GM18511 (cell line): ENCODE data around the gene PINK1.
"Not testable (repeated sequence)": the region's sequence is repeated elsewhere in the genome, so short reads cannot be mapped to it uniquely, and the experiment has no call there.

ENCODE experiments used
- ATAC-seq: cut with Tn5 transposase; IDR thresholded peaks from one replicate; pipeline ENCODE4 v1.9.1; 2021; ENCODE audit warnings: mild to moderate bottlenecking, moderate library complexity; ENCODE audit not compliant: unreplicated experiment

Gene PINK1

GRCh38 chr1:20644416-20644815, 11.2 kb downstream of the PINK1 start:
- no peak for ATAC-seq

- ATAC-seq = no peak
Measured at GRCh38 chr1:20645414-20645813, 12.2 kb downstream of the PINK1 start.

- no peak for ATAC-seq
Measured at GRCh38 chr1:20648438-20648837, 15.2 kb downstream of the PINK1 start.

GRCh38 chr1:20648946-20649345, 15.7 kb downstream of the PINK1 start:
- no peak for ATAC-seq

GRCh38 chr1:20652300-20652699, 19.0 kb downstream of the PINK1 start:
- ATAC-seq = no peak

- no peak for ATAC-seq
Measured at GRCh38 chr1:20654104-20654690, 20.9 kb downstream of the PINK1 start.

- no peak for ATAC-seq
Measured at GRCh38 chr1:20657024-20657423, 23.8 kb downstream of the PINK1 start.

- no peak for ATAC-seq
Measured at GRCh38 chr1:20658166-20658915, 25.1 kb downstream of the PINK1 start.

- ATAC-seq = no peak
Measured at GRCh38 chr1:20660363-20660762, 27.1 kb downstream of the PINK1 start.

GRCh38 chr1:20660847-20661206, 27.6 kb downstream of the PINK1 start:
- ATAC-seq = peak; percentile 7

- ATAC-seq = peak; percentile 96
Measured at GRCh38 chr1:20661207-20662109, 28.2 kb downstream of the PINK1 start, which contains the start of gene DDOST. TSS of gene DDOST (minus strand) at chr1:20661369. CDS start at chr1:20661350, 19 bp downstream.

GRCh38 chr1:20662110-20662475, 28.8 kb downstream of the PINK1 start:
- no peak for ATAC-seq

- no peak for ATAC-seq
Measured at GRCh38 chr1:20663365-20663764, 30.1 kb downstream of the PINK1 start.

GRCh38 chr1:20663969-20664715, 30.9 kb downstream of the PINK1 start:
- ATAC-seq = no peak

- ATAC-seq = no peak
Measured at GRCh38 chr1:20665726-20666125, 32.5 kb downstream of the PINK1 start.

GRCh38 chr1:20666146-20666545, 32.9 kb downstream of the PINK1 start:
- no peak for ATAC-seq

- ATAC-seq = no peak
Measured at GRCh38 chr1:20666804-20667203, 33.5 kb downstream of the PINK1 start.

GRCh38 chr1:20668581-20668980, 35.3 kb downstream of the PINK1 start:
- ATAC-seq = no peak

GRCh38 chr1:20670936-20671335, 37.7 kb downstream of the PINK1 start:
- ATAC-seq = no peak

- no peak for ATAC-seq
Measured at GRCh38 chr1:20672265-20672632, 39.0 kb downstream of the PINK1 start.

- not testable (repeated sequence) for ATAC-seq
Measured at GRCh38 chr1:20673626-20674025, 40.4 kb downstream of the PINK1 start.
